HPDE6-E6E7 (cell line): ENCODE data around the gene CTDSPL.

Experiments used
- DNase-seq: peaks from one replicate; pipeline ENCODE4 v3.0.0; 2011; ENCODE audit warnings: missing footprints; ENCODE audit errors: extremely low spot score

The CTDSPL gene

GRCh38 chr3:37853691-37854413 is 7.8 kb upstream of the CTDSPL start:
- DNase-seq: no peak

- DNase-seq: no peak
Measured at GRCh38 chr3:37855363-37855970, 6.2 kb upstream of the CTDSPL start.

GRCh38 chr3:37856381-37856780 is 5.3 kb upstream of the CTDSPL start:
- DNase-seq: no peak

- no peak for DNase-seq
Measured at GRCh38 chr3:37858742-37859141, 2.9 kb upstream of the CTDSPL start.

DNA sequence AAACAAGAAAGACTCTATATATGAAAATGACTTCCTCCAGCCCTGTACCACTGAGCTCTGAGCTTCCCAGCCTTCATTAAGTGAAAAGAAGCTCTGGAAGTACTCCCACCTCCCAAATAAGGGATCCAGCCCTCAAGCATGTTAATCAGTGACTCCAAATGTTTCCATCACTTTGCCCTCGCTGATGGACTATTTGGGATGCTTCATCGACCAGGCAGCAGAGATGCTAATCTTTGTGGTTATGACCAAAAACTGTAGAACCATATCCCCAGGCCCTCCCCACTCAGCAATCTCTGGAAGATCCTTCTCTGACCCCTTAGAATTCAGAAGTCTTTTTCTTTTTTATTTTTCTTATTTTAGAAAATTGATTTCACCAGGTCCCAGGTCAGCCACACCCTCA is 2.3 kb upstream of the CTDSPL start:
- DNase-seq: no peak

DNA sequence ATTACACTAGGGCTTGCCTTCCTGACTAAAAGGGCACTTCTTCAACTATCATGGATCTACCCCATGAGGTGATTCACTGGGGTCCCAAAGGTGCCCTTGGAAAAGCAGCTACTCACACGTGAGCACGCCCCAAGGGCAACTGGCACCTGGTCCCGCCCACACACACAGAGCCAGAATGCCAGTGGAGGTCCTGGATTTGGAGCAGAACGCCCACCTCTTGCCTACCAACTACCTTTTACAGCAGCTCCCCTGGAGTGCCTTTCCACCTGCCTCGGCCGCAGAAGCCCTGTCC is 1.8 kb upstream of the CTDSPL start:
- no peak for DNase-seq

GRCh38 chr3:37862219-37862902 is 681 bp downstream of the CTDSPL start:
- DNase-seq: no peak

DNA sequence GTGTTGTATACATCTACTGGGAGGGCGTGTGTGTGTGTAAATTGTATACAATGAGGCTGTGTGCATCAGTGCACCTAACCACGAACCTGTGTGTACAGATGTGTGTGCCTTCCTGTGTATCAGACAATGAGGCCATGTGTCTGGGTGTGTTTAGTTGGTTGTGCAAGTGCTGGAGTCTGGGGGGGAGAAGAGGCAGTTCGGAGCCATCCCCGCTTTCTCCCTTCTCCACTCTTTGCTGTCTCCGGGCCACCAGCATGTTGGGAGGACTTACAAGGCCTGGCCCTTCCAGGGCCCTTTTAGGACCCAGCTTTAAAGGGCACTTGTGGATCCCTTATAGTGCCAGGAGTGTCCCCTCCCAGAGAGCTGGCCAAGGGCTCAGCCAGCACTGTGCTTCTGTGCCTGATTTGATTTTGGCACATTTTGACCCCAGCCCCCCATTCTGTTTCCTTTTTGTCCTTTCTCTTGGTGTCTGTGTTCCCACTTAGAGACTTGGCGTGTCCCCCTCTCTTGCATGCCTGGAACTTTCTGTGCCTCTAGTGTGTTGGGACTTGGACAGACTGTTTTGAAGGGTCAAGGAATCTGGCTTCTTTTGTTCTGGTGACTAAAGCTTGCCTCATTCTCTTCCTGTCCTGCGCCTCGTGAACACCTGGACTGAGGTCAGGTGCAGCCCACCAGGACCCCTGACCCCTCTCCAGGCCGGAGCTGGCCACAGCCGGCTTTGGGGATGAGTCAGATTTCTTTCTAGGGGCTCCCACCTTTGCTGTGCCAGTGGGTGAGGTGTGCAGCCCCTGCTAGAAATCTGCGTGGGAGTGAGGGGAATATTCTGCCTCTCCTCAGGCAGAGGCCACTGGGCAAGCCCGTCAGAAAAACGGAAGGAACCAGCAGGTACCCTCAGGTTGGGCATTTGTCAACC is 1.5 kb downstream of the CTDSPL start:
- no peak for DNase-seq

DNA sequence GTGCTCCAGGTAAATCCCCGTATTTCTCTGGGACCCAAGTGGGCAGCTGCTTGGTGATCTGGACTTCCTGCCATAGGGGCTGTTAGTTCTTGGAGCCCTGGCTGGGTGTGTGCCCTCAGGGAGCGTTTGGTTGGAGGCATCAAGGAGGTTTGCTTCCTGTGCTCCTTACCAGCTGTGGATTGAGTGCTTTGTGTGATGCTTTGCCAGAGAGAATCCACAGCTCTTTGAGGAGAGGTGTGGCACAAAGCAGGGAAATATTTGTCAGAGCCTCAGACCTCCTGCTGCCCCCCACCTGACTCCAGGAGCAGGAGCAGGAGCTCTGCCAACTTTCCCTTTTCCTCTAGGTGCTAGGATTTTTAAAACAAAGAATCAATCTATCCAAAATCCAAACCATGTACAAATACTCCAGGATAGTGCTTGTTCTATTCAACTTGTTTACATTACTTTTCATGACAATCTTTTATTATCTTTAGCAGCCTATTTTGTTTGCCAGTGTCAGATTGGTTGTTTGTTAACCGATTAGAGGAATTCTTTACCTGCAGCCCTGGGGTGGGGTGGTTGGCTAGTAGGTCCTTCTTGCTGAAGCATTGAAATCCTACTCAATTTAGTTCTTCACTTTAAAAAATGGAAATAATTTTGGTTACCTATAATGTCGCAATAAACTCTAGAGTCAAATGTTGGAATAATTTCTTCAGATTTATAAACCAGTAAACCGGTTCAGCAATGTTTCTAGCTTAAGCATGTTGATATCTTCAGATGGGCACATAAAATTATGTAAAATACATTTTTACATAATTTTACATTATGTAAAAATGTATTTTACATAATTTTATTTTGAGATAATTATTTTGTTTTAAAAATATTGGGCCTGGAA is 2.5 kb downstream of the CTDSPL start:
- DNase-seq: no peak

DNA sequence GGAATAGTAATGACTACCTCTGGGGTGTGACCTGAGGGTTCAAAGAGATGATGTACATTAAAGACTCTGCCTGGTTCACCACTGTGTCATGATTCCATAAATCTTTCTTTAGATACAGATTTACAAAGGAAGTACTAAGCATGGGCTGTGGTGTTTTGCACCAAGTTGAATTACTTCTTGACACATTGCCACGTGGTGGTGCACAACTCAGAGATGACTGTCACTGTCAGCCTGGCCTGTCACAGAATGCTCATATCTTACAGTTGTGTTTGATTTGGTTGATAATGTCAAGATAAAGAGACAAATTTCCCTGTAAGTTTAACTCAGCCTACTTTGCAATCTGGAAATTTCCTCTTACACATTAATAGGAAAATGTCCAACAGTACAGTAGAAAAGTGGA is 3.2 kb downstream of the CTDSPL start:
- no peak for DNase-seq

GRCh38 chr3:37867144-37867543 is 5.5 kb downstream of the CTDSPL start:
- no peak for DNase-seq

- DNase-seq: no peak
Measured at GRCh38 chr3:37871858-37872257, 10.2 kb downstream of the CTDSPL start.

DNA sequence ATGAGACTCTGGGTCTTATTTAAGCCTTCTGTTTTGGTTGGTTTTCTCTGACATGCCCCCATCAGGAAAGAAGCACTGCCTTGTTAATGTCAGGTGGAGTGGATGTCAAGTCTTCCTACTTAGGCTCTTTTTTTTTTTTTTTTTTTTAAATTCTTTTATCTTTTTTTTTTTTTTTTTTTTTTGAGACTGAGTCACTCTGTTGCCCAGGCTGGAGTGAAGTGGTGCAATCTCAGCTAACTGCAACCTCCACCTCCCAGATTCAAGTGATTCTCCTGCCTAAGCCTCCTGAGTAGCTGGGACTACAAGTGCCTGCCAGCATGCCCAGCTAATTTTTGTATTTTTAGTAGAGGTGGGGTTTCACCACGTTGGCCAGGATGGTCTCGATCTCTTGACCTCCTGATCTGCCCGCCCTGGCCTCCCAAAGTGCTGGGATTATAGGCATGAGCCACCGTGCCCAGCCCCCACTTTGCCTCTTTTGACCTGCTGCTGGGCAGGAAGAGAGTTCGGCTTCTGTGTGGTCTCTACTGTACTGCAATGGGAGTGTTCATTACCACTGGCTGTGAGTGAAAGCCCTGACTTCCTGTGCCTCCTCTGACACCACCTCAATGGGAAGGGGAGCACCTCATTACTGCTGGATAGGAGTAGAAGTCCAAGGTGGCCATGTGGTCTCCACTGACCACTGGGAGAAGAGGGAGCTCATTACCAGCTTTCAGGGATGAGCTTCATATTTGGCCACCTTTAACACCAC is 10.9 kb downstream of the CTDSPL start:
- no peak for DNase-seq

DNA sequence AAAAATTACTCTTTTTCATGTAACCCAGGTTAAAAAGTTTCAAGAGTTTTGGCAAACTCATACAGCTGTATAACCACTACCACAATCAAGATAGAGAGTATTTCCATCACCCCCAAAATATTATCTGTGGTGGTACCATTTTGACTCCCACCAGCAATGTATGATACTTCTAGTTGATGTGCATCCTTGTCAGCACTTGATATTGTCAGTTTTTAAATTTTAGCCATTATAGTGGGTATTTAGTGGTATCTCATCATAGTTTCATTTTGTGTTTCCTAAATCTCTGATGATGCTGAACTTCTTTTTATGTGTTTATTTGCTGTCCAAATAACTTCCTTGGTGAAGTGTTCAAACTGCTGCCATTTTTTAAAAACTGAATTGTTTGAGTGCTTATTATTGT is 14.6 kb downstream of the CTDSPL start:
- no peak for DNase-seq

DNA sequence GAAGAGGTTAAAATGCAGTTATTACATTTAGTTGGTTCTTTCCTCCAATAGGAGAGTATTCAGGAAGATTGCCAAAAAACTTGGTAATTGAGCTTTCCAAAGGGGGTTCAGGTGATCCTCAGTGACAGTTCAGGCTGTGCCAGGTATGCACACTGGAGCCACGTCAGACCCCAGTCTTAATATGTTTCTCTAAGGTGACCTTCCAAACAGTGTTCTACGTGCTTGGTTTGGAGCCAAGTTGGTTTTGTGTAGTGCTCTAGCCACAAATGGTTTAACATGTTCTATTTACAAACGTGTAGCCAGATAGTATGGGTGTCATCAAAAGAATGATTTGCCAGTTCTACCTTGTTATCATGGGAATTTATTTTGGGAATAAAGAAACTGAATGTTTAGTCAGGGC is 21.0 kb downstream of the CTDSPL start:
- no peak for DNase-seq

GRCh38 chr3:37885814-37886213 is 24.1 kb downstream of the CTDSPL start:
- no peak for DNase-seq

DNA sequence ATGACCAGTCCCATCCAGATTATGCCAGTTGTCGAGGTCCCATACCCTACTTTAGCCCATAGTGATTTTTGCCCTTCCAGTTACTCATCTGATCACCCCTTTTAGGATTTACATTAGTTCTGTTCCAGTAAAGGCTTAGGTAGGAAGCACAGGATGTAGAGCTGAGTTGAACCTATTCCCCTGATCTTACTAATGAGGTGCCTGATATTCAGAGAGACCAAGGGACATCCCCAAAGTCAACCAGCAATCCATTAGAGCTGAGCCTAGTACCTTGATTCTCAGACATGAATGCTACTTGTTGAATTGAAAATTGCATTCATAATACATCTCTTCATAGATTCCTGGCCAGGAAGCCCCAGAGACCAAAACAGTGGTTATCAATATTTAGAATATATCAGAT is 24.7 kb downstream of the CTDSPL start:
- no peak for DNase-seq

DNA sequence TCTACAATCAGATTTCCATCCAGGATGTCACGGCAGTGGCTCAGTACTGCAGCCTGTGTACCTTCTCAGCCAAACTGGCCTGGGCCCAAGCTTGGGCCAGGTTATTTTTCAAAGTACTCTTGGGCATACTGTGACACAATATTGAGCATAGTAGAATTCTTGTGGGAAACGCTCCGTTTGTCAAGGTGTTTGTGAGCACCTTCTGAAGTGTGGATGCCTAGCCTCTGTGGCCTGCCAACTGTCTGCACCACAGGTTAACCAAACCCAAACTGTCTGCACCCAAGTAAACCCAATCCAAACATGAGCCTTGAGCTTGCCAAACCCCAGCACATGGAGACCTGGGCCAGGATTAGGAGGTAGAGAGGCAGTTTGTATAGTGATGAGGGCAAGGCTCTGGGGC is 25.4 kb downstream of the CTDSPL start:
- no peak for DNase-seq

GRCh38 chr3:37887824-37888223 is 26.1 kb downstream of the CTDSPL start:
- DNase-seq: no peak

DNA sequence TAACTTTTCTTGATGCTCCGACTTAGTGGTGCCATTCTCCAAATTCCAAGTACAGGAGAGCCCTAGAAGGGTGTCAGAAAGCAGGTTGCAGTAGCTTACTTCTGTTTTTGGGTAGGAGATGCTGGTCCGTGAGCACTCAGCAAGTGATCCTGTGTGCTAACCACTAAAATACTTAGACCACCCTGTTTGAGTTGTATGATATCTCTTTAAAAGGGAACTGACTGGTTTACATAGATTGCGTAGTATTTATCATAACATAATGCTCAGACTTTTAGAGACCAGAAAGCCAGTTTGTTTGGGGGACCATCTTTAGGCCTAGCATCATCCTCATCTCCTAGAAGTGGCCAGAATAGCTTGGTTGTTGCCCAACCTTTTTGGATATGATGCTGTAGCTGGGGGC is 26.7 kb downstream of the CTDSPL start:
- DNase-seq: no peak

- DNase-seq: no peak
Measured at GRCh38 chr3:37890522-37890921, 28.8 kb downstream of the CTDSPL start.
